SH-SY5Y (cell line): ENCODE results near the gene SLC16A13.

Experiments used
- GATA2 ChIP-seq: IDR thresholded peaks from 2 replicates; pipeline ENCODE4 v1.6.1; 2011; ENCODE audit warnings: mild to moderate bottlenecking, low read depth, low read length
- GATA3 ChIP-seq: IDR thresholded peaks from 2 replicates; pipeline ENCODE4 v1.6.1; 2011; ENCODE audit warnings: low read depth, mild to moderate bottlenecking, low read length, moderate library complexity

- TF ChIP-seq GATA3, result no peak
- TF ChIP-seq GATA2, result no peak
Observed at GRCh38 chr17:7048968-7049367, 13.2 kb downstream of the SLC16A13 start.
